ENCODE measurements around the gene INPP5D. TPM values are rescaled to one million over a fixed set of nuclear protein-coding genes. Genes with fewer than 3 reads are reported as not detected.
A peak's percentile ranks its signal among the peaks of the same experiment; 100 is the strongest.

The INPP5D gene
- total and polyA plus RNA-seq, 7 donors: 1.2 to 4.2 (median 2.8) TPM

GRCh38 chr2:233082222-233082930 lies 22.2 kb downstream of the INPP5D start:
- H3K27me3 ChIP-seq (ENCODE audit: insufficient read depth in 3 of 3, low read length in 2 of 3): no peaks in the 10 kb centered on the region
- intact Hi-C loops (cut with DNase I): no loop called here
- H3K36me3 ChIP-seq (ENCODE audit: insufficient read depth in 1 of 2, low read depth in 1 of 2): no peaks in the 10 kb centered on the region
- DNase-seq (no peak), ATAC-seq (no peak)
- peak overlapping the region; percentile 77 for H3K27ac ChIP-seq
- 60 to 69% (median 66%) methylated on average over 11 of the region's 11 CpGs for WGBS, 3 donors
- H3K4me3 ChIP-seq: no peak overlapping the region
- TF ChIP-seq, protein P1, sequence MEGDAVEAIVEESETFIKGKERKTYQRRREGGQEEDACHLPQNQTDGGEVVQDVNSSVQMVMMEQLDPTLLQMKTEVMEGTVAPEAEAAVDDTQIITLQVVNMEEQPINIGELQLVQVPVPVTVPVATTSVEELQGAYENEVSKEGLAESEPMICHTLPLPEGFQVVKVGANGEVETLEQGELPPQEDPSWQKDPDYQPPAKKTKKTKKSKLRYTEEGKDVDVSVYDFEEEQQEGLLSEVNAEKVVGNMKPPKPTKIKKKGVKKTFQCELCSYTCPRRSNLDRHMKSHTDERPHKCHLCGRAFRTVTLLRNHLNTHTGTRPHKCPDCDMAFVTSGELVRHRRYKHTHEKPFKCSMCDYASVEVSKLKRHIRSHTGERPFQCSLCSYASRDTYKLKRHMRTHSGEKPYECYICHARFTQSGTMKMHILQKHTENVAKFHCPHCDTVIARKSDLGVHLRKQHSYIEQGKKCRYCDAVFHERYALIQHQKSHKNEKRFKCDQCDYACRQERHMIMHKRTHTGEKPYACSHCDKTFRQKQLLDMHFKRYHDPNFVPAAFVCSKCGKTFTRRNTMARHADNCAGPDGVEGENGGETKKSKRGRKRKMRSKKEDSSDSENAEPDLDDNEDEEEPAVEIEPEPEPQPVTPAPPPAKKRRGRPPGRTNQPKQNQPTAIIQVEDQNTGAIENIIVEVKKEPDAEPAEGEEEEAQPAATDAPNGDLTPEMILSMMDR (IDR thresholded peaks at IDR 0.05): no peak
- peaks cover 20% of the 10 kb centered on the region for H3K4me1 ChIP-seq
- H3K9me3 ChIP-seq: no peaks in the 10 kb centered on the region

DNA sequence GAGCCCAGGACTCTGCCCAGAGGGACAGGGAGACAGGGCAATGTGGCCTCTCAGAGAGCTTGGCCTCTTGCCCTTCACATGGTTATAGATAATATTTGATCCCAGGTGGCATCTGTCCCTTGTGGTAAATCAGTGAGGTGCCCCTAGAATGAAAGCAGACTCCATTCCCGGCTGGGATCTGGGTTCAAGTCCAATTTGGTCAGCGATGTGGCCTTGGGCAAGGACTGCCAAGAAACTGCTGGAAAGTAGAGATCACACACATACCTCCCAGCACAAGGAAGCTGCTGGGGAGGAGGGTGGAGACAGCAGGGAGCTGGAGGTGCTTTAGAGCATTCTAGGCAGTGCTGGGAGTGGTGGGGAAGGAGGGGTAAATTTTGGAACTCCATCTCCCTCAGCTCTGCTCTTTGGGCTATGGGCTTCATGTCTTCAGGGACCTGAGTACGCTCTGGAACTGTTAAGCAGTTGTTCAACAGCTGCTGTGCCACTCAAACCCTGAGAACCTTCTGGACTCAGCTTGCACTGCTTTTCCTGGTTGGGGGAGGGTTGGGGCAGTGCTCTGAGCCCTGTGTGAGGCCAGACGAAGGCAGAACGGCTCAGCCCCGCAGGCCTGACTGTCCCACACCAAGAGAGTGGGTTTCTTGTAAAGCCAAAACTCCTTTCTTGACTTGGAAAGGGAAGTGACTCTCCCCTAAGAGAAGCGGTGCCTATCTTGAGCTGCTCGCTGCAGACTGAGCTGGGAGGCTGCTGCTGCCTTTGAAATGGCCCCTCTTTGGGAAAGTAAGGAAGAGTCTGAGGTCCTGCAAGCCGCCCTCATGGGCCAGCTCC lies 23.0 kb downstream of the INPP5D start:
- TF ChIP-seq, protein P1 (IDR thresholded peaks at IDR 0.05): no peak
- H3K4me1 ChIP-seq: peaks cover 20% of the 10 kb centered on the region
- H3K36me3 ChIP-seq (ENCODE audit: insufficient read depth in 1 of 2, low read depth in 1 of 2): no peaks in the 10 kb centered on the region
- DNase-seq (no peak), ATAC-seq (no peak)
- H3K27ac ChIP-seq: peak overlapping the region; percentile 77
- no peak overlapping the region for H3K4me3 ChIP-seq
- no peaks in the 10 kb centered on the region for H3K9me3 ChIP-seq
- no peaks in the 10 kb centered on the region for H3K27me3 ChIP-seq (ENCODE audit: insufficient read depth in 3 of 3, low read length in 2 of 3)
- intact Hi-C loops (cut with DNase I): no loop called here
- WGBS, 3 donors: 37 to 45% (median 42%) methylated on average over 9 of the region's 9 CpGs

GRCh38 chr2:233083782-233084181 lies 23.6 kb downstream of the INPP5D start:
- ATAC-seq (no peak), DNase-seq (no peak)
- intact Hi-C loops (cut with DNase I): no loop called here
- Histone ChIP-seq H3K36me3 (ENCODE audit: insufficient read depth in 1 of 2, low read depth in 1 of 2) (no peaks in the 10 kb centered on the region), H3K9me3 (no peaks in the 10 kb centered on the region), H3K4me1 (peaks cover 20% of the 10 kb centered on the region), H3K27me3 (ENCODE audit: insufficient read depth in 3 of 3, low read length in 2 of 3) (no peaks in the 10 kb centered on the region), H3K27ac (peak overlapping the region; percentile 77), H3K4me3 (peak overlapping the region; percentile 18)
- TF ChIP-seq, protein P1 (IDR thresholded peaks at IDR 0.05): no peak
- 74 to 81% (median 77%) methylated on average over 8 of the region's 8 CpGs for WGBS, 3 donors

GRCh38 chr2:233084488-233084887 lies 24.3 kb downstream of the INPP5D start:
- H3K4me3 ChIP-seq: no peak overlapping the region
- peak overlapping the region; percentile 77 for H3K27ac ChIP-seq
- peaks cover 20% of the 10 kb centered on the region for H3K4me1 ChIP-seq
- TF ChIP-seq, protein P1 (IDR thresholded peaks at IDR 0.05): no peak
- ATAC-seq: peak; percentile 39 to 65 (median 57)
- intact Hi-C loops (cut with DNase I): no loop called here
- 73 to 78% (median 76%) methylated on average over 13 of the region's 13 CpGs for WGBS, 3 donors
- no peaks in the 10 kb centered on the region for H3K9me3 ChIP-seq
- H3K36me3 ChIP-seq (ENCODE audit: insufficient read depth in 1 of 2, low read depth in 1 of 2): no peaks in the 10 kb centered on the region
- DNase-seq: peak; percentile 37 to 65
- H3K27me3 ChIP-seq (ENCODE audit: insufficient read depth in 3 of 3, low read length in 2 of 3): no peaks in the 10 kb centered on the region
